Caco-2 (cell line): ENCODE results near the gene ARPC2. TPM values are rescaled to one million over a fixed set of nuclear protein-coding genes. Genes with fewer than 3 reads are reported as not detected.

Experiments used
- Bru-seq: library from RNA; stranded (reverse); fragments of 400-500 nt; gene quantifications from one replicate; lab custom pipeline; 2021; lab: Mats Ljungman, UMichigan
- BruChase-seq, 2 experiments: library from RNA; stranded (reverse); fragments of 400-500 nt; gene quantifications; one replicate each; lab custom pipeline; 2021; lab: Mats Ljungman, UMichigan
- BruUV-seq: library from RNA; stranded (reverse); fragments of 400-500 nt; replicated peaks from 2 replicates; lab custom pipeline; 2021; lab: Mats Ljungman, UMichigan
- CTCF ChIA-PET: fragments of 300-600 bp; sonication (Branson Sonifier 250); formaldehyde crosslinking; loops from one replicate; lab custom pipeline; 2022; ENCODE audit warnings: antibody characterized with exemption; lab: Charles Lee
- POLR2A ChIA-PET: fragments of 300-600 bp; sonication (Branson Sonifier 250); formaldehyde crosslinking; loops from one replicate; lab custom pipeline; 2022; ENCODE audit warnings: antibody characterized with exemption; lab: Charles Lee
- DNase-seq, 2 experiments: peaks; one replicate each; pipeline versions ENCODE4 v3.0.0 to v3.0.0-alpha.2; 2020 to 2022
- H3K27me3 ChIP-seq: replicated peaks from 2 replicates; pipeline ENCODE4 v1.6.0; 2011; ENCODE audit warnings: low read length; ENCODE audit not compliant: control insufficient read depth, insufficient read depth
- H3K36me3 ChIP-seq: 2 replicates; pipeline ENCODE4 v1.5.1; 2011; ENCODE audit warnings: low read length; ENCODE audit not compliant: control insufficient read depth, insufficient read depth
- H3K4me1 ChIP-seq: fragments of 250-450 bp; sonication (Bioruptor Pico); 2 replicates; pipeline ENCODE4 v1.5.1; 2020; ENCODE audit warnings: mild to moderate bottlenecking
- H3K4me3 ChIP-seq: 2 replicates; pipeline ENCODE4 v1.5.1; 2011; ENCODE audit warnings: low read depth, mild to moderate bottlenecking, control low read depth, low read length
- H3K9me3 ChIP-seq: fragments of 250-450 bp; sonication (Bioruptor Pico); 2 replicates; pipeline ENCODE4 v1.5.1; 2020; ENCODE audit warnings: mild to moderate bottlenecking, moderate library complexity
- H3K27ac Mint-ChIP-seq: one replicate; pipeline ENCODE4 v1.8.0; 2022; ENCODE audit warnings: mixed read lengths; ENCODE audit not compliant: unreplicated experiment
- H3K27me3 Mint-ChIP-seq: one replicate; pipeline ENCODE4 v1.8.0; 2022; ENCODE audit warnings: mixed read lengths; ENCODE audit not compliant: insufficient read depth, unreplicated experiment
- H3K36me3 Mint-ChIP-seq: one replicate; pipeline ENCODE4 v1.8.0; 2022; ENCODE audit warnings: mild to moderate bottlenecking, mixed read lengths; ENCODE audit not compliant: insufficient read depth, unreplicated experiment
- H3K4me1 Mint-ChIP-seq: one replicate; pipeline ENCODE4 v1.8.0; 2022; ENCODE audit warnings: low read depth, mixed read lengths; ENCODE audit not compliant: unreplicated experiment
- H3K4me3 Mint-ChIP-seq: one replicate; pipeline ENCODE4 v1.8.0; 2022; ENCODE audit warnings: mild to moderate bottlenecking, moderate library complexity, mixed read lengths; ENCODE audit not compliant: unreplicated experiment
- H3K9me3 Mint-ChIP-seq: one replicate; pipeline ENCODE4 v1.8.0; 2022; ENCODE audit warnings: mixed read lengths; ENCODE audit not compliant: unreplicated experiment
- CTCF ChIP-seq, 2 experiments: fragments of 200-600 bp in 1 of 2; IDR thresholded peaks; 1 replicate in 1 of 2; 2 replicates in 1 of 2; pipeline versions ENCODE4 v1.5.1 to v1.8.0; 2011 to 2022; ENCODE audit warnings: antibody characterized with exemption in 1 of 2, control low read depth in 1 of 2, inconsistent platforms in 1 of 2, low read depth in 1 of 2, low read length in 1 of 2, mild to moderate bottlenecking in 1 of 2, moderate library complexity in 1 of 2; ENCODE audit not compliant: insufficient read depth in 1 of 2, severe bottlenecking in 1 of 2, unreplicated experiment in 1 of 2
- intact Hi-C: fragments of 100-400 bp; cut with micrococcal nuclease; formaldehyde crosslinking; loops from one replicate; pipeline ENCODE4 v1.10.0; 2022; ENCODE audit not compliant: unreplicated experiment
- long read RNA-seq: library from polyadenylated mRNA; stranded (forward); transcript quantifications from one replicate; pipeline ENCODE4 v2.0.0, GENCODE V29; 2022
- total RNA-seq: library from RNA; stranded (reverse); gene quantifications from 2 replicates; pipeline ENCODE4 v1.2.3, GENCODE V29; 2022

Gene ARPC2
- 284 and 290 TPM in 2 replicates for total RNA-seq
- Bru-seq, nascent RNA: percentile 95 among the genes with signal in this experiment
- BruChase-seq, experiment 1, labeled RNA remaining after a 2-hour chase: percentile 94 among the genes with signal in this experiment
- percentile 94 among the genes with signal in this experiment for BruChase-seq, experiment 2, labeled RNA remaining after a 6-hour chase
- long read RNA-seq, transcript ARPC2-202 (11 exons, 1,505 nt): major isoform, 834 of 924 reads
- long read RNA-seq, transcript ARPC2-201 (10 exons, 1,605 nt): minor isoform, 28 of 924 reads
- long read RNA-seq, partial matches to known transcripts: 9 of 924 reads
- long read RNA-seq, other reads (novel, unspliced or antisense): 51 of 924 reads

GRCh38 chr2:218216674-218217359, at the start of gene ARPC2:
ARPC2 (plus strand) TSS chr2:218217189; CDS start chr2:218217471, 282 bp downstream.
- Mint-ChIP-seq H3K9me3 (no peaks in the 10 kb centered on the region), H3K4me1 (peaks cover 26% of the 10 kb centered on the region), H3K27ac (peak within 1 kb of the TSS; percentile 92), H3K27me3 (no peaks in the 10 kb centered on the region), H3K4me3 (peak within 1 kb of the TSS; percentile 93), H3K36me3 (peaks cover 31% of the 10 kb centered on the region)
- H3K27me3 ChIP-seq: no peaks in the 10 kb centered on the region
- no peak for TF ChIP-seq CTCF (IDR thresholded peaks at IDR 0.05; ENCODE audit: insufficient read depth in 1 of 2, low read depth in 1 of 2, low read length in 1 of 2, severe bottlenecking in 1 of 2, unreplicated experiment in 1 of 2)
- H3K4me3 ChIP-seq: peak within 1 kb of the TSS; percentile 87
- peak; percentile 92 to 95 for DNase-seq
- peaks cover 30% of the 10 kb centered on the region for H3K4me1 ChIP-seq
- H3K9me3 ChIP-seq: no peaks in the 10 kb centered on the region
- ChIA-PET POLR2A (interaction anchor here (0.5 to 1.2 kb wide), 6 partner anchors 14 to 144 kb away, joined by 3 to 6 read pairs (median 4); partner anchors contain the start of genes AAMP and PNKD), CTCF (interaction anchor here (0.6 to 0.9 kb wide), 3 partner anchors 13 to 403 kb away, joined by 4 to 6 read pairs (median 5); partner anchors contain the start of genes AAMP and PNKD)
- no TSS peak for BruUV-seq
- intact Hi-C loops: loop anchor here (1.0 kb wide), 2 partner anchors 31 to 53 kb away; partner anchors contain the start of genes AAMP and PNKD
- 0 out of 2 replicates have a peak, but pooled peaks cover 2% of the 10 kb centered on the region for H3K36me3 ChIP-seq

- Mint-ChIP-seq H3K27me3 (peaks cover 6% of the 10 kb centered on the region), H3K4me1 (peaks cover 19% of the 10 kb centered on the region)
These were observed 49.0 kb upstream of the ARPC2 start for GRCh38 chr2:218168016-218168415.

More at GRCh38 chr2:218168016-218168415, 49.0 kb upstream of the ARPC2 start:
- peaks cover 15% of the 10 kb centered on the region for H3K4me1 ChIP-seq
- H3K4me3 Mint-ChIP-seq: no peak overlapping the region
- CTCF ChIA-PET: no interaction called here
- DNase-seq: no peak
- intact Hi-C loops: no loop called here
- H3K9me3 ChIP-seq: no peaks in the 10 kb centered on the region; the same call in 1 of the 2 replicates
- H3K36me3 ChIP-seq: no peaks in the 10 kb centered on the region
- no TSS peak for BruUV-seq
- no peak overlapping the region for H3K27ac Mint-ChIP-seq
- no peak overlapping the region for H3K4me3 ChIP-seq
- no peak for TF ChIP-seq CTCF (IDR thresholded peaks at IDR 0.05; ENCODE audit: insufficient read depth in 1 of 2, low read depth in 1 of 2, low read length in 1 of 2, severe bottlenecking in 1 of 2, unreplicated experiment in 1 of 2)
- POLR2A ChIA-PET: no interaction called here
- no peaks in the 10 kb centered on the region for H3K27me3 ChIP-seq
- no peaks in the 10 kb centered on the region for H3K36me3 Mint-ChIP-seq
- no peaks in the 10 kb centered on the region for H3K9me3 Mint-ChIP-seq
